ENCODE data around the gene LHX4.

DNA sequence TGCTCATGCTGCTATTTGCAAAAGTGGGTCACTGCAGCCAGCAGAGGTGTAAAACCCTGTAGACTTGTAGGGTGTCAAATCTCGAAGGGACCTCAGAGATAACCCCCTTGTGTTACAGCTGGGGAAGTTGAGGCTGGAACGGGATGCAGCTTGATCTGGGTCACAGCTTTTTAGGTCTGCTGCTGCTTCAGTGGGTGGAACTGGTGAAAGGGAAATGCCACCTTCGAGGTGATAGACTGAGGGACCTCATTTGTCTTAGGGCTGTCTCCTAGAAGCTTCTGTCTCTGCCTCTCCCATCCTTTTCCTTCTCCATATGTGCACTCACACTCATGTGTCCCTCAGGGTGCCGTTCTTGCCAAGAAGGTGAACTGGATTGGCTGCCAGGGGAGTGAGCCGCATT is 40.0 kb upstream of the LHX4 start:
- TF ChIP-seq CTCF (IDR thresholded peaks at IDR 0.05; ENCODE audit: low read depth, low read length, missing input control), result no peak
- TF ChIP-seq TAF1 (conservative IDR thresholded peaks at IDR 0.05), result no peak
- TF ChIP-seq JUND (IDR thresholded peaks at IDR 0.05), result no peak
- TF ChIP-seq, protein P1, sequence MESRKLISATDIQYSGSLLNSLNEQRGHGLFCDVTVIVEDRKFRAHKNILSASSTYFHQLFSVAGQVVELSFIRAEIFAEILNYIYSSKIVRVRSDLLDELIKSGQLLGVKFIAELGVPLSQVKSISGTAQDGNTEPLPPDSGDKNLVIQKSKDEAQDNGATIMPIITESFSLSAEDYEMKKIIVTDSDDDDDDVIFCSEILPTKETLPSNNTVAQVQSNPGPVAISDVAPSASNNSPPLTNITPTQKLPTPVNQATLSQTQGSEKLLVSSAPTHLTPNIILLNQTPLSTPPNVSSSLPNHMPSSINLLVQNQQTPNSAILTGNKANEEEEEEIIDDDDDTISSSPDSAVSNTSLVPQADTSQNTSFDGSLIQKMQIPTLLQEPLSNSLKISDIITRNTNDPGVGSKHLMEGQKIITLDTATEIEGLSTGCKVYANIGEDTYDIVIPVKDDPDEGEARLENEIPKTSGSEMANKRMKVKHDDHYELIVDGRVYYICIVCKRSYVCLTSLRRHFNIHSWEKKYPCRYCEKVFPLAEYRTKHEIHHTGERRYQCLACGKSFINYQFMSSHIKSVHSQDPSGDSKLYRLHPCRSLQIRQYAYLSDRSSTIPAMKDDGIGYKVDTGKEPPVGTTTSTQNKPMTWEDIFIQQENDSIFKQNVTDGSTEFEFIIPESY (IDR thresholded peaks at IDR 0.05), result no peak
- TF ChIP-seq EGR1 (IDR thresholded peaks at IDR 0.05; ENCODE audit: low read depth in 2 of 2), result no peak

Data from liver (tissue), 3 donors.